Subcutaneous abdominal adipose tissue (tissue), 5 donors: Measurements from ENCODE around the gene JUND.
"Not testable (repeated sequence)": the region's sequence is repeated elsewhere in the genome, so short reads cannot be mapped to it uniquely, and the experiment has no call there.

Experiments used
- H3K27ac ChIP-seq: one replicate; pipeline ENCODE4 v1.7.0; 2013; ENCODE audit warnings: low read depth, mild to moderate bottlenecking, inconsistent platforms, low read length, moderate library complexity
- H3K27me3 ChIP-seq, 5 donors: one replicate each; pipeline ENCODE4 v1.7.0; 2013; ENCODE audit warnings: low read length in 5 of 5, inconsistent platforms in 1 of 5; ENCODE audit not compliant: control insufficient read depth in 5 of 5, insufficient read depth in 4 of 5
- H3K36me3 ChIP-seq, 5 donors: one replicate each; pipeline ENCODE4 v1.7.0; 2013; ENCODE audit warnings: low read length in 5 of 5; ENCODE audit not compliant: control insufficient read depth in 5 of 5, insufficient read depth in 5 of 5
- H3K4me1 ChIP-seq, 5 donors: one replicate each; pipeline ENCODE4 v1.7.0; 2013; ENCODE audit warnings: low read length in 5 of 5, mild to moderate bottlenecking in 3 of 5, moderate library complexity in 1 of 5; ENCODE audit not compliant: control insufficient read depth in 5 of 5, insufficient read depth in 5 of 5
- H3K4me3 ChIP-seq, 5 donors: one replicate each; pipeline ENCODE4 v1.7.0; 2013; ENCODE audit warnings: low read length in 5 of 5, low read depth in 1 of 5
- H3K9ac ChIP-seq, 5 donors: one replicate each; pipeline ENCODE4 v1.7.0; 2013; ENCODE audit warnings: low read length in 5 of 5, mild to moderate bottlenecking in 4 of 5, moderate library complexity in 3 of 5
- H3K9me3 ChIP-seq, 5 donors: one replicate each; pipeline ENCODE4 v1.7.0; 2013; ENCODE audit warnings: low read length in 5 of 5; ENCODE audit not compliant: control insufficient read depth in 5 of 5
- donor health status: healthy.
- donor health status: healthy.
- donor health status: healthy.
- donor health status: healthy.
- donor health status: healthy.

Gene JUND

GRCh38 chr19:18281082-18282020 lies at the start of gene JUND:
Gene JUND (minus strand): TSS chr19:18281622. CDS start chr19:18281484, 138 bp downstream.
- no peaks in the 10 kb centered on the region for H3K27me3 ChIP-seq
- H3K9me3 ChIP-seq = no peaks in the 10 kb centered on the region
- H3K4me3 ChIP-seq = peak within 1 kb of the TSS; percentile 78 to 100 (median 99)
- H3K36me3 ChIP-seq = peaks cover 0 to 19% (median 15%) of the 10 kb centered on the region in 5 donors
- peak within 1 kb of the TSS; percentile 99 for H3K27ac ChIP-seq
- H3K9ac ChIP-seq = peak within 1 kb of the TSS; percentile 87 to 100 (median 99)
- peaks cover 13 to 49% (median 33%) of the 10 kb centered on the region in 5 donors for H3K4me1 ChIP-seq

GRCh38 chr19:18330868-18331267 lies 49.4 kb upstream of the JUND start:
- peaks cover 6 to 14% (median 10%) of the 10 kb centered on the region in 5 donors for H3K4me1 ChIP-seq
- no peak overlapping the region for H3K27ac ChIP-seq
- no peak overlapping the region for H3K9ac ChIP-seq
- no peaks in the 10 kb centered on the region for H3K27me3 ChIP-seq
- no peaks in the 10 kb centered on the region for H3K9me3 ChIP-seq
- H3K36me3 ChIP-seq = no peaks in the 10 kb centered on the region
- no peak overlapping the region for H3K4me3 ChIP-seq

GRCh38 chr19:18329035-18329376 lies 47.6 kb upstream of the JUND start:
- Histone ChIP-seq H3K4me3 (peak overlapping the region; percentile 22 to 54 (median 50)), H3K27ac (peak overlapping the region; percentile 81), H3K27me3 (no peaks in the 10 kb centered on the region), H3K9ac (peak overlapping the region in 3 of 5 donors; percentile 5 to 45 (median 21)), H3K9me3 (no peaks in the 10 kb centered on the region), H3K36me3 (no peaks in the 10 kb centered on the region), H3K4me1 (peaks cover 6 to 18% (median 11%) of the 10 kb centered on the region in 5 donors)

- H3K9me3 ChIP-seq = no peaks in the 10 kb centered on the region
- H3K9ac ChIP-seq = peak overlapping the region in 4 of 5 donors; percentile 5 to 45 (median 28)
- peak overlapping the region; percentile 81 for H3K27ac ChIP-seq
- H3K27me3 ChIP-seq = no peaks in the 10 kb centered on the region
- peak overlapping the region; percentile 22 to 54 (median 50) for H3K4me3 ChIP-seq
- no peaks in the 10 kb centered on the region for H3K36me3 ChIP-seq
- H3K4me1 ChIP-seq = peaks cover 8 to 23% (median 16%) of the 10 kb centered on the region in 5 donors
Measured at GRCh38 chr19:18328340-18329034, 47.1 kb upstream of the JUND start.

DNA sequence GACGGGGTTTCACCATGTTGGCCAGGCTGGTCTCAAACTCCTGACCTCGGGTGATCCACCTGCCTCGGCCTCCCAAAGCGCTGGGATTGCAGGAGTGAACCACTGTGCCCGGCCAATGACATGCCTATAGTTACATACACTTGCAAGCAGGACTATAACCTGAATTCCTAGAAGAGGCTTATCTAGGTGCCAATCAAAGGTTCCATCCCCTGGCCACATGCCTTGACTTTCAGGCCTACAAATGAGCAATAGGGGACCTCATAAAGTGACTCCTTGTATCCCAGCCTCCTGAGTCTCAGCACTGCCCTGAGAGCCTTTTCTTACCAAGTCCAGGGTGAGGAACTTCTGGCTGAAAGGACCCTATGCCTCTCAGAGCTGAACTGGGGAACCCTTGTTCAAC lies 45.4 kb upstream of the JUND start:
- H3K9me3 ChIP-seq = no peaks in the 10 kb centered on the region
- no peak overlapping the region for H3K9ac ChIP-seq
- H3K4me3 ChIP-seq = no peak overlapping the region
- no peaks in the 10 kb centered on the region for H3K27me3 ChIP-seq
- H3K36me3 ChIP-seq = no peaks in the 10 kb centered on the region
- H3K27ac ChIP-seq = no peak overlapping the region
- H3K4me1 ChIP-seq = peaks cover 8 to 38% (median 29%) of the 10 kb centered on the region in 5 donors

GRCh38 chr19:18324373-18324731 lies 42.9 kb upstream of the JUND start:
- H3K27ac ChIP-seq = peak overlapping the region; percentile 98
- H3K4me1 ChIP-seq = peaks cover 8 to 60% (median 52%) of the 10 kb centered on the region in 5 donors
- not testable (repeated sequence) for H3K4me3 ChIP-seq, H3K9me3 ChIP-seq, H3K27me3 ChIP-seq, H3K9ac ChIP-seq, H3K36me3 ChIP-seq

DNA sequence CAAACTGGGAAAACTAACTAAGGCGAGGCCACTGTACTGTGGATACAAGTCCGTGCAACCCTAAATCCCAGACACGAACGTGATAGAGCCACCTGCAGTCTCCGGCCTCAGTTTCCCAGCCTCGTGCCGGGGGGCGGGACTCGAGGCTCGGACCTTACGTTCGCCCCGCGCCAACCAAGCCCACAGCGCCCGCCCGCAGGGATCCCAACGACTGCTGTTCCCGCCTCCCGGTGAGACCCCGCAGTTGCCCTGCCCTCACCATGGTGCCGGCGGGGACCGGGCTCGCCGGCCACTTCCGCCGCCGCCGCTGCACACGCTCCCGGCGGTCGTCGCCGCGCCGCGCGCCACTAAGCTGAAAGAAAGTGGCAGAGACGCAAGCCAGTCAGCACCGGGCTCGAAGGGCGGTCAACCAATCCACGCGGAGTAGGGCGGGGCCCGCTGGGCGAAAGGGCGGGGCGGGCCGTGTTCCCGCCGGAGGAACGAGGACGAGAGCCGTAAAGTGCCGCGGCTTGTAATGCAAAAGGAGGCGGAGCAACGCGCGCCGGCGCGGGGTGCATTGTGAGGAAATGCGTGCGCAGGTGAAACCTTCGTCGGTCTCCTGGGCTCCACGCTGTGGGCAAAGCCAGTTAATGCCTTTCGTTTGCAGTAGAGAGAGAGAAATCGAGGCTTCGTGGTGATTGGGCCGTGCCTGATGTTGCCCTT lies 41.5 kb upstream of the JUND start, which contains the start of gene LSM4:
Gene LSM4, minus strand, starts transcription at position 318 of the 702 bp plus-strand sequence. Its CDS starts 56 bp downstream, at position 262.
- Histone ChIP-seq H3K27ac (peak within 1 kb of the TSS; percentile 98), H3K9ac (peak within 1 kb of the TSS; percentile 78 to 96 (median 87)), H3K36me3 (no peaks in the 10 kb centered on the region), H3K9me3 (no peaks in the 10 kb centered on the region), H3K27me3 (no peaks in the 10 kb centered on the region), H3K4me1 (peaks cover 1 to 62% (median 55%) of the 10 kb centered on the region in 5 donors), H3K4me3 (peak within 1 kb of the TSS; percentile 77 to 85 (median 81))

DNA sequence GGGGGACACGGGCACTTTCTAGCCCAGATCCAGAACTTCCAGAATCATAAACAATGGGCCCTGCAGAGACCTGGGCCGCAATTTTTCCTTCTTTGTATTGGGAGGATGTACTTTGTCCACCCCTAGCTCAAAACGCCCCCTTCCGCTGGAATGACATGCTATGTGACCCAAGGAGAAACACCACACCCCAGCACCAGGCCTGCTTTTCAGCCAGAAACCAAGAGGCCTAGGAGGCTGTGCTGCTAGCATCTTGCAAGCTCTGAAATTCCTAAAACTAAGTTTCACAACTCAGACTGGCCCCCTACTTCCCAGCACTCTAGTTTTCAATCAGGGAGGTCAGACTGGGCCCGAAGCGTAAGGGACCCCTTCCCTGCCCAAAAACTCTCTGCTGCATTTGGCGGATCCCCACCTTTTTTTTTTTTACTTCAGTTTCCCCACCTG lies 40.9 kb upstream of the JUND start:
- Histone ChIP-seq H3K9me3 (no peaks in the 10 kb centered on the region), H3K4me3 (peak overlapping the region; percentile 77 to 85 (median 81)), H3K36me3 (no peaks in the 10 kb centered on the region), H3K4me1 (peaks cover 1 to 65% (median 58%) of the 10 kb centered on the region in 5 donors), H3K9ac (peak overlapping the region; percentile 16 to 87 (median 78)), H3K27ac (peak overlapping the region; percentile 98), H3K27me3 (no peaks in the 10 kb centered on the region)

DNA sequence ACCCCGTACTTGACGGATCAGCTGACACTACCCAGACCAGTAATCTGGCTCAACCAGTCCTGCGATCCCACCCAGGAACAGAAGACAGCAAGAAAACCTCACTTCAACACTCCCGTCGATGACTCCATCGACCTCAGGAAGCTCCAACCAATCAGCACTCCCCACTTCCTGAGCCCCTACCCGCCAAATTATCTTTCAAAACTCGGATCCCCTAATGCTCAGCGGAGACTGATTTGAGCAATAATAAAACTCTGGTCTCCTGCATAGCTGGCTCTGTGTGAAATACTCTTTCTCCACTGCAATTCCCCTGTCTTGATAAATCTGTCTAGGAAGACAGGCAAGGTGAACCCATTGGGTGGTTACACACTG lies 40.3 kb upstream of the JUND start:
- no peaks in the 10 kb centered on the region for H3K9me3 ChIP-seq
- H3K4me1 ChIP-seq = peaks cover 1 to 65% (median 58%) of the 10 kb centered on the region in 5 donors
- H3K27ac ChIP-seq = peak overlapping the region; percentile 98
- H3K27me3 ChIP-seq = no peaks in the 10 kb centered on the region
- H3K9ac ChIP-seq = peak overlapping the region in 4 of 5 donors; percentile 60 to 87 (median 80)
- peak overlapping the region in 3 of 5 donors; percentile 81 to 85 (median 83) for H3K4me3 ChIP-seq
- no peaks in the 10 kb centered on the region for H3K36me3 ChIP-seq
